Caco-2 (cell line): ENCODE measurements around the gene AGRN. TPM values are rescaled to one million over a fixed set of nuclear protein-coding genes. Genes with fewer than 3 reads are reported as not detected.

Experiments
- BruUV-seq: library from RNA; stranded (reverse); fragments of 400-500 nt; replicated peaks from 2 replicates; lab custom pipeline; 2021; lab: Mats Ljungman, UMichigan
- CTCF ChIA-PET: fragments of 300-600 bp; sonication (Branson Sonifier 250); formaldehyde crosslinking; loops from one replicate; lab custom pipeline; 2022; ENCODE audit warnings: antibody characterized with exemption; lab: Charles Lee
- POLR2A ChIA-PET: fragments of 300-600 bp; sonication (Branson Sonifier 250); formaldehyde crosslinking; loops from one replicate; lab custom pipeline; 2022; ENCODE audit warnings: antibody characterized with exemption; lab: Charles Lee
- DNase-seq, 2 experiments: peaks; one replicate each; pipeline versions ENCODE4 v3.0.0 to v3.0.0-alpha.2; 2020 to 2022
- H3K27me3 ChIP-seq: replicated peaks from 2 replicates; pipeline ENCODE4 v1.6.0; 2011; ENCODE audit warnings: low read length; ENCODE audit not compliant: control insufficient read depth, insufficient read depth
- H3K36me3 ChIP-seq: 2 replicates; pipeline ENCODE4 v1.5.1; 2011; ENCODE audit warnings: low read length; ENCODE audit not compliant: control insufficient read depth, insufficient read depth
- H3K4me1 ChIP-seq: fragments of 250-450 bp; sonication (Bioruptor Pico); 2 replicates; pipeline ENCODE4 v1.5.1; 2020; ENCODE audit warnings: mild to moderate bottlenecking
- H3K4me3 ChIP-seq: 2 replicates; pipeline ENCODE4 v1.5.1; 2011; ENCODE audit warnings: low read depth, mild to moderate bottlenecking, control low read depth, low read length
- H3K9me3 ChIP-seq: fragments of 250-450 bp; sonication (Bioruptor Pico); 2 replicates; pipeline ENCODE4 v1.5.1; 2020; ENCODE audit warnings: mild to moderate bottlenecking, moderate library complexity
- H3K27ac Mint-ChIP-seq: one replicate; pipeline ENCODE4 v1.8.0; 2022; ENCODE audit warnings: mixed read lengths; ENCODE audit not compliant: unreplicated experiment
- H3K27me3 Mint-ChIP-seq: one replicate; pipeline ENCODE4 v1.8.0; 2022; ENCODE audit warnings: mixed read lengths; ENCODE audit not compliant: insufficient read depth, unreplicated experiment
- H3K36me3 Mint-ChIP-seq: one replicate; pipeline ENCODE4 v1.8.0; 2022; ENCODE audit warnings: mild to moderate bottlenecking, mixed read lengths; ENCODE audit not compliant: insufficient read depth, unreplicated experiment
- H3K4me1 Mint-ChIP-seq: one replicate; pipeline ENCODE4 v1.8.0; 2022; ENCODE audit warnings: low read depth, mixed read lengths; ENCODE audit not compliant: unreplicated experiment
- H3K4me3 Mint-ChIP-seq: one replicate; pipeline ENCODE4 v1.8.0; 2022; ENCODE audit warnings: mild to moderate bottlenecking, moderate library complexity, mixed read lengths; ENCODE audit not compliant: unreplicated experiment
- H3K9me3 Mint-ChIP-seq: one replicate; pipeline ENCODE4 v1.8.0; 2022; ENCODE audit warnings: mixed read lengths; ENCODE audit not compliant: unreplicated experiment
- intact Hi-C: fragments of 100-400 bp; cut with micrococcal nuclease; formaldehyde crosslinking; loops from one replicate; pipeline ENCODE4 v1.10.0; 2022; ENCODE audit not compliant: unreplicated experiment
- total RNA-seq: library from RNA; stranded (reverse); gene quantifications from 2 replicates; pipeline ENCODE4 v1.2.3, GENCODE V29; 2022
- TF ChIP-seq, protein P1 (sequence below), 2 experiments: fragments of 200-600 bp in 1 of 2; IDR thresholded peaks; 1 replicate in 1 of 2; 2 replicates in 1 of 2; pipeline versions ENCODE4 v1.5.1 to v1.8.0; 2011 to 2022; ENCODE audit warnings: antibody characterized with exemption in 1 of 2, control low read depth in 1 of 2, inconsistent platforms in 1 of 2, low read depth in 1 of 2, low read length in 1 of 2, mild to moderate bottlenecking in 1 of 2, moderate library complexity in 1 of 2; ENCODE audit not compliant: insufficient read depth in 1 of 2, severe bottlenecking in 1 of 2, unreplicated experiment in 1 of 2

The AGRN gene
- total RNA-seq, 1 experiment from 2014 or later = 176 TPM

GRCh38 chr1:978835-979743, 40.8 kb upstream of the AGRN start:
- no TSS peak for BruUV-seq
- no peak overlapping the region for H3K4me3 ChIP-seq
- no peaks in the 10 kb centered on the region for H3K36me3 ChIP-seq
- peaks cover 5% of the 10 kb centered on the region; the same call in 1 of the 2 replicates for H3K4me1 ChIP-seq
- Mint-ChIP-seq H3K36me3 (peaks cover 9% of the 10 kb centered on the region), H3K4me1 (peaks cover 11% of the 10 kb centered on the region), H3K9me3 (no peaks in the 10 kb centered on the region), H3K4me3 (no peak overlapping the region), H3K27ac (no peak overlapping the region), H3K27me3 (no peaks in the 10 kb centered on the region)
- H3K9me3 ChIP-seq = no peaks in the 10 kb centered on the region
- POLR2A ChIA-PET = no interaction called here
- DNase-seq = no peak
- H3K27me3 ChIP-seq = no peaks in the 10 kb centered on the region
- intact Hi-C loops = no loop called here
- CTCF ChIA-PET = no interaction called here
- TF ChIP-seq, protein P1, sequence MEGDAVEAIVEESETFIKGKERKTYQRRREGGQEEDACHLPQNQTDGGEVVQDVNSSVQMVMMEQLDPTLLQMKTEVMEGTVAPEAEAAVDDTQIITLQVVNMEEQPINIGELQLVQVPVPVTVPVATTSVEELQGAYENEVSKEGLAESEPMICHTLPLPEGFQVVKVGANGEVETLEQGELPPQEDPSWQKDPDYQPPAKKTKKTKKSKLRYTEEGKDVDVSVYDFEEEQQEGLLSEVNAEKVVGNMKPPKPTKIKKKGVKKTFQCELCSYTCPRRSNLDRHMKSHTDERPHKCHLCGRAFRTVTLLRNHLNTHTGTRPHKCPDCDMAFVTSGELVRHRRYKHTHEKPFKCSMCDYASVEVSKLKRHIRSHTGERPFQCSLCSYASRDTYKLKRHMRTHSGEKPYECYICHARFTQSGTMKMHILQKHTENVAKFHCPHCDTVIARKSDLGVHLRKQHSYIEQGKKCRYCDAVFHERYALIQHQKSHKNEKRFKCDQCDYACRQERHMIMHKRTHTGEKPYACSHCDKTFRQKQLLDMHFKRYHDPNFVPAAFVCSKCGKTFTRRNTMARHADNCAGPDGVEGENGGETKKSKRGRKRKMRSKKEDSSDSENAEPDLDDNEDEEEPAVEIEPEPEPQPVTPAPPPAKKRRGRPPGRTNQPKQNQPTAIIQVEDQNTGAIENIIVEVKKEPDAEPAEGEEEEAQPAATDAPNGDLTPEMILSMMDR (IDR thresholded peaks at IDR 0.05; ENCODE audit: insufficient read depth in 1 of 2, low read depth in 1 of 2, low read length in 1 of 2, severe bottlenecking in 1 of 2, unreplicated experiment in 1 of 2) = no peak

DNA sequence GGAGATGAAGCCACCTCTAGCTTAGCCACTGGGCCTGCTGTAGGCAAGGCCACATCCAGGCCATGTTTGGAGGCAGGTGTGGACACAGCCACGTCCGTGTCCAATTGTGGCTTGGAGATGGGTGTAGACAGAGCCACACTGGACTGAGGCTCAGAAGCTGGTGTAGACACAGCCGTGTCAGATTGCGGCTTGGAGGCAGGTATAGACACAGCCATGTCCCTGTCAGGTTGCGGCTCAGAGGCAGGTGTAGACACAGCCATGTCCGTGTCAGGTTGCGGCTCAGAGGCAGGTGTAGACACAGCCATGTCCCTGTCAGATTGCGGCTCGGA, 40.2 kb upstream of the AGRN start:
- TF ChIP-seq, protein P1 (IDR thresholded peaks at IDR 0.05; ENCODE audit: insufficient read depth in 1 of 2, low read depth in 1 of 2, low read length in 1 of 2, severe bottlenecking in 1 of 2, unreplicated experiment in 1 of 2) = no peak
- H3K27me3 Mint-ChIP-seq = no peaks in the 10 kb centered on the region
- no peak overlapping the region for H3K4me3 Mint-ChIP-seq
- H3K9me3 Mint-ChIP-seq = no peaks in the 10 kb centered on the region
- Histone ChIP-seq H3K27me3 (no peaks in the 10 kb centered on the region), H3K4me3 (no peak overlapping the region), H3K4me1 (peaks cover 5% of the 10 kb centered on the region; the same call in 1 of the 2 replicates), H3K9me3 (no peaks in the 10 kb centered on the region), H3K36me3 (no peaks in the 10 kb centered on the region)
- POLR2A ChIA-PET = no interaction called here
- CTCF ChIA-PET = no interaction called here
- peaks cover 9% of the 10 kb centered on the region for H3K36me3 Mint-ChIP-seq
- DNase-seq = no peak
- H3K27ac Mint-ChIP-seq = no peak overlapping the region
- intact Hi-C loops = loop anchor here (5.0 kb wide), 1 partner anchor 83 kb away; no protein-coding TSS in a partner anchor
- no TSS peak for BruUV-seq
- peaks cover 10% of the 10 kb centered on the region for H3K4me1 Mint-ChIP-seq

- BruUV-seq = no TSS peak
- Histone ChIP-seq H3K4me3 (no peak overlapping the region), H3K36me3 (no peaks in the 10 kb centered on the region), H3K9me3 (no peaks in the 10 kb centered on the region), H3K4me1 (peaks cover 5% of the 10 kb centered on the region; the same call in 1 of the 2 replicates), H3K27me3 (no peaks in the 10 kb centered on the region)
- no peaks in the 10 kb centered on the region for H3K9me3 Mint-ChIP-seq
- ChIA-PET CTCF (no interaction called here), POLR2A (no interaction called here)
- TF ChIP-seq, protein P1 (IDR thresholded peaks at IDR 0.05; ENCODE audit: insufficient read depth in 1 of 2, low read depth in 1 of 2, low read length in 1 of 2, severe bottlenecking in 1 of 2, unreplicated experiment in 1 of 2) = no peak
- no peaks in the 10 kb centered on the region for H3K27me3 Mint-ChIP-seq
- H3K27ac Mint-ChIP-seq = no peak overlapping the region
- H3K36me3 Mint-ChIP-seq = peaks cover 9% of the 10 kb centered on the region
- intact Hi-C loops = loop anchor here (5.0 kb wide), 1 partner anchor 82 kb away; no protein-coding TSS in a partner anchor
- peaks cover 6% of the 10 kb centered on the region for H3K4me1 Mint-ChIP-seq
- H3K4me3 Mint-ChIP-seq = no peak overlapping the region
- no peak for DNase-seq
Measured at GRCh38 chr1:980137-980571, 39.8 kb upstream of the AGRN start.
